Measurements from ENCODE around the gene WDR27.
"Not testable (repeated sequence)": the region's sequence is repeated elsewhere in the genome, so short reads cannot be mapped to it uniquely, and the experiment has no call there.

The WDR27 gene

DNA sequence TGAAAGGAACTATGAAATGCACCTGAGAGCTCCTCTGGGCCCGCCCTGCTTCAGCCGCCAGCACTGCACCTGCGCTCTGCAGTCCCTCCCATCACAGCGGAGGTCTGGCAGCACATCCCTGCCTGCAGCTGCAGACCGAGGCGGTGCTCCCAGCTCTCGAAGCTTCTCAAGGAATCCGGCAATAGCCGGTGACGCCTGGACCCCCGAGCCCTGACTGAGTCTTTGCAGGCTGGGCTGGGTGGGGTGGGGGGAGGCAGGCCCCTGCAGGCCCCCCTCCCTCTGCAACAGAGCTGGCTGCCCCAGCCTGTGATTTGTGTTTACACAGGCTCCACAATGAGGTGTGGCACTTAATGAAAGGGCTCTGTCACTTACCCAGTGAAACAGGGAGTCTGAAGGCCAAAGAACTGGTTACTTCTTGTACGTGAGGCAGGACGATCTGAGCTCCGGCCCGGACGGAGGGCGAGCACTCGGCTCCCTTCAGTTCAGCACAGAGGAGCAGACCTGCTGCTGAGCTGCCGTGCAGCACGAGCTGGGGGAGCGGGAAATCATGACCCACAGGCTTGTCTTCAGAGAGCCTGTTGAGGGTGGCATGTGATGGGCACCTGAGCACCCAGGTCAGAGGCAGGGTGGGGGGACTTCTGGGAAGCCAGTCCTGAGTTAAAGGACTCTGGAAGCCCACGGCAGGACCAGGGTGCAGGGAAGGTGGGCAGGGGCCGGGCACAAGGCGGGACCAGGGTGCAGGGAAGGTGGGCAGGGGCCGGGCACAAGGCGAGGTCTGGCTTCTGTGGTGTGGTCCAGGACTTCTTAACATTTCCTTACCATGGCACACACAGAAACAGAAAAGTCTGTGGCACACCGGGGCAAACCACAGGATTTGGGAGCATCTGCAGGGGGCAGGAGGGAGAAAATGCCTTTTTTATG, 255.9 kb downstream of the WDR27 start:
- no peak for DNase-seq (ENCODE audit: low read depth in 2 of 2)

DNA sequence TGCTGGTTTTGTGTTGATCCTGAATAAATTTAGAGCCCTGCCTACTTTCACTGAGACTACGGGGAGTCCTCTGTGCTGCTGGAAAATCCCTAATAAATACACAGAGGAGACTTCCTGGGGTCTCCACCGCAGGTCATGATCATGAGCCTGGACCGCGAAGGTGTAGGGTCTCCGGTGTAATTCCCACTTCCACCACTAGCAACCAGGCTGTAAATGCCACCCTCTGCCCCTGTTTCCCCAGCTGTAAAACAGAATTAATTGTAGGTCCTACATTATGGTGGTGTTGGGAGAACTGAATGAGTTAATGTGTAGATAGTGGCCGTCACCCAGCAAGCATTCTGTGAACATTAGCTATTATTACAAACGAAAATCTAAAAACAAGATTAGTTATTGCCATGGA, 256.6 kb downstream of the WDR27 start:
- no peak for DNase-seq (ENCODE audit: low read depth in 2 of 2)

DNA sequence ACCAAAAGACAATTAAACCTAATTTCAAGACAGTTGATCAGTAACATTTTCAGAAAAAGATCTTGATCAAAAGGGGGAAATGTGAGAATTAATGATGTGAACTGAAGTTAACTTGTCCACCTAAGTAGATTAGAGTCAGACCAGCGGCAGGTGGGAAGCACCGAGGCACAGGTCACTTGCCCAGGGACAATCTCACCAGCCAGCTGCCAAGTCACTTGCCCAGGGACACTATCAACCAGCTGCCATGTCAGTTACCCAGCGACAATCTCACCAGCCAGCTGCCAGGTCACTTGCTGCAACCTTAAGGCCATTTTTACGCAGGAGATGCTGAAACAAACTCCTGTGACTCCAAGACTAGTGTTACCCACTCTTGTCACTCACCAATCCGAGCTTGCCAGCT, 260.5 kb downstream of the WDR27 start:
- no peak for DNase-seq (ENCODE audit: low read depth in 2 of 2)

DNA sequence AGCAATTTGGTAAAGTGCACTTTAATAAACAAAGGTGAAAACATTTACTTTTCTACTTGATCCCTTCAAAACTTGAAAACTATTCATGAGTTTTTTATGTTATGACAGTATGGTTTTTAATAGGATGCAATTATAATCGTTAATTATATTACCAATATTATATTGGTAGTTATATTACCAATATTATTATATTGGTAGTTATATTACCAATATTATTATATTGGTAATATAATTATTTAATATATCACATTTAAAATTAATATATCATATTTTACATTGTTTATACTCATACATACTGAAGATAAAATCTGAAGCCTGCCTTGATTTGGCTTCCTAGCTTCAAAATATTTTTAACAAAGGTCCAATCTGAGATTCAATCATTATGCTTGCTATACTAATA, 262.1 kb downstream of the WDR27 start:
- no peak for DNase-seq (ENCODE audit: low read depth in 2 of 2)

DNA sequence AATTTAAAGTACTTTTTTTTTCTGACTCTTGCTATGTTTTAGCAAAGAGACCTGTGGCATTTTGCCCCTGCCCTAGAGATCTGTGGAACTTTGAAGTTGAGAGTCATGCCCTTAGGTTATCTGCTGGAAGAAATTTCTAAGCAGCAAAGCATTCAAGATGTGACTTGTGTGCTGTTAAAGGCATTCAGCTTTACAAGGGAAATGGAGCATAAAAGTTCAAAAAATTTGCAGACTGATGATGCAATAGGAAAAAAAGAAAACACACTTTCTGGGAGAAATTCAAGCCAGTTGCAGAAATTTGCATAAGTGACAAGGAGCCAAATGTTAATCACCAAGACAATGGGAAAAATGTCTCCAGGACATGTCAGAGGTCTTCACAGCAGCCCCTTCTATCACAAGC, 267.3 kb downstream of the WDR27 start:
- not testable (repeated sequence) for DNase-seq (ENCODE audit: low read depth in 2 of 2)

DNA sequence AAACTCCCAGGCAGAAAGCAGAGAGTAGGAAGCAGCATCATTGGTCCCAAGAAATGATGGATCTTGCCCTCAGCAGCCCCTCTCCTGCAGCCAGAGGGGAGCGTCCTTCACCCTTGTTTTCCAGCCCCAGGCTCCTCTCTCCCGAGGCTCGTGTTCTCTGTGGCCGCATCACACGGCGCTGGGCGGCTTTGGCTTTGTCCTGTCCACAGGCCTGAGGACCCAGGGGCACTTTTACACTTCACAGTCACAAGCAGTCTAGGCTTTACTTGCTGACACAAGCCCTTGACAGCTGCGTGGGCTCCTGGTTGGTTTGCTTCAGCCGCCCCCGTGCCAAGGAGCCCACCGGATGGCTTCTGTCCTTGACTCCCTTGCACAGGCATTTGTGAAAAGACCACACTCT, 272.8 kb downstream of the WDR27 start:
- DNase-seq (ENCODE audit: low read depth in 2 of 2) = no peak

DNA sequence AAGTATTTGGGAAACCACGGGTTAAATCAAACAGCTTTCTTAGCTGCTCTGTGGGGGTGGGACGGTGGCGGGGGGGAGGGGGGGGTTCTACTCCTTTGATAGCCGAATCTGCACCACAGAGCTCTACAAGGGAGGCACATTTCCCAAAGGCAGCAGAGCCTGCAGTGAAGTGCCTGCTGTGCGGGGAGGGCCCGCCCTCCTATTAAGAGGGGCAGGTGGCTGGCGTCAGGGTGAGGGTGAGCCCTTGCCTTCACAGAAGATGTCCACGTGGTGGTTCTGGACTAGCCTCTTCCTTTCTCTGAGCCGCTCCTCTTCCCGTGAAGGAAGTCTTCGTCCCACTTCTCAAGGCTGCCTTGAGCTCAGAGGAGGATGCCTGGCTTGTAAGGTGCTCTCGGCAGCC, 273.3 kb downstream of the WDR27 start:
- DNase-seq (ENCODE audit: low read depth in 2 of 2) = no peak

DNA sequence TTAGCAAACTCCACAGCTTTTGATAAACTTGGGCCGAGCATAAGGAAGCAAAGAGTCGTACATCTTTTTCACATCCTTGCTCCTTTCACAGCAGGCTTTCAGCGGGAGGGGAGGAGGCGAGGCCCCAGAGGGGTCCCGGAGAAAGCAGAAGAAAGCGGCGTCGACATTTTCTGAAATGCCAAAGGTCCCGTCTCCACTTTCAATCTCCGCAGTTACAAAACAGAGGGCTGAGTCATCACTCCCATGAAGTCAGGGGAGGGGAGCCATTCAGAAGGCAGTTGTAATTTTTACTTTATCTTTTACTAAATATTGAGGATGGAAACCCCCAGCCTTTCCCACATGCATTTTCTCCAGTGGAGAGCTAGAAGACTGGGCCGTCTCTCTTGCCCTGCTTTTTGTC, 274.0 kb downstream of the WDR27 start:
- no peak for DNase-seq (ENCODE audit: low read depth in 2 of 2)

DNA sequence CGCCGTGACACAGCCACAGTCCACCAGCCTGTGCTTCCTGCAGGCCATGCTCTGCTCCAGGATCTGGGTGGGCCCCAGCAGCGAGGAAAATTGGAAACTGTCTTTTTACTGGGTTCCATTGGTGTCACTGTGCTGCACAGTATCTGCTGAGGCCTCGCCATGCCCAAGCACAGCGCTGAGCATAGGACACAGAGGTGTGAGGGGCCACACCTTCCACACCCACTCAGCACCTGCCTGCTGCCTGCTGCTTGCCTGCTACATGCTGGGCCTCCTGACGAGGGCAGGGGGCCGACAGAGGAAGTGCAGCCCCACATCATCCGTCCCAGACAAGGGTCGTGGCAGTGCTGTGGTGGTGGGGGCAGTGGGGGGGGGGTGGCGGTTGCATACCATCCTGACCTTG, 275.2 kb downstream of the WDR27 start:
- DNase-seq (ENCODE audit: low read depth in 2 of 2) = no peak

DNA sequence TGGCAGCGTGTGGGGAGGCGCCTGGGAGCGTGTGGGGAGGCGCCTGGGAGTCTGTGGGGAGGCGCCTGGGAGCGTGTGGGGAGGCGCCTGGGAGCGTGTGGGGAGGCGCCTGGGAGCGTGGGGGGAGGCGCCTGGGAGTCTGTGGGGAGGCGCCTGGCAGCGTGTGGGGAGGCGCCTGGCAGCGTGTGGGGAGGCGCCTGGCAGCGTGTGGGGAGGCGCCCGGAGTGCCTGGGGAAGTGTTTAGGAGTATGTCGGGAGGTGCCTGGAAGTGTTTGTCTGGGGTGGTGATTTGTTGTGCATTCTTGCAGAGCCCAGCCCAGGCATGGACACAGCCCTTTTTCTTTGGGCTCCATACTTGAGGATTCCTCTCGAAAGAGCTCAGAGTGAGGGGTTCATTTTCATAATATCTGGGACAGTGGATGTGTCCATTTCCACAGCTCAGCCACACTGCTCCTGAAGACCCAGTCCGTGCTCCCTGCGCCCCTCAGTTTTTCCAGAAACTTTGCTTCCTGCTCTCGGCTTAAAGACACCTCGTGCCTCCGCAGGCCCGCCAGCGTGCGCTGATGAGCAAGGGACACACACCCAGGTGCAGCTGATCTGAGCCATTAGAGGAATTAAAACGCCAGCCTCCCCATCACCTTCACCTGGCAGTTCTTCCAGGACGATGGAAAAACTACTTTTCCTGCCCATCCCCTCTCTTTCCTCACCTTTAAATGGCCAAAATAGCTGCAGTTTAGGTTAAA, 276.0 kb downstream of the WDR27 start:
- DNase-seq (ENCODE audit: low read depth in 2 of 2) = peak in 1 of 2 donors; percentile 6

DNA sequence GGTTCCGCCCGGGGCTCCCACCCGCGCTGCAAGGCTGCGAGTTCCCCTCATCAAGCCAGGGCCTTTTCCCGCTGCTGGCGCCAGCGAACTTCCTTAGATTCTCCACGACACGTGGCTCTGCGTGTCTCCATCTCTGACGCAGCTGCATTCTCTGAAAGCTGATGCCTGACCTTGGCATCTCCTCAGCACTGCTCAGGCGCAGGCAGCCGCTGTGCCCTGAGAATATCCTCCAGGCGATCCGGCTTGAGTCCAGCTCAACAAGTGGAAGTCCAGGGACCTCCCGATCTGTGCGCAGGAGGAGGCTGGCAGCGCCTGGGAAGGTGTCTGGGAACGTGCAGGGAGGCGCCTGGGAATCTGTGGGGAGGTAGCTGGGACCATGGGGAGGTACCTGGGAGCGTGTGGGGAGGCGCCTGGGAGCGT, 277.0 kb downstream of the WDR27 start:
- DNase-seq (ENCODE audit: low read depth in 2 of 2) = no peak

DNA sequence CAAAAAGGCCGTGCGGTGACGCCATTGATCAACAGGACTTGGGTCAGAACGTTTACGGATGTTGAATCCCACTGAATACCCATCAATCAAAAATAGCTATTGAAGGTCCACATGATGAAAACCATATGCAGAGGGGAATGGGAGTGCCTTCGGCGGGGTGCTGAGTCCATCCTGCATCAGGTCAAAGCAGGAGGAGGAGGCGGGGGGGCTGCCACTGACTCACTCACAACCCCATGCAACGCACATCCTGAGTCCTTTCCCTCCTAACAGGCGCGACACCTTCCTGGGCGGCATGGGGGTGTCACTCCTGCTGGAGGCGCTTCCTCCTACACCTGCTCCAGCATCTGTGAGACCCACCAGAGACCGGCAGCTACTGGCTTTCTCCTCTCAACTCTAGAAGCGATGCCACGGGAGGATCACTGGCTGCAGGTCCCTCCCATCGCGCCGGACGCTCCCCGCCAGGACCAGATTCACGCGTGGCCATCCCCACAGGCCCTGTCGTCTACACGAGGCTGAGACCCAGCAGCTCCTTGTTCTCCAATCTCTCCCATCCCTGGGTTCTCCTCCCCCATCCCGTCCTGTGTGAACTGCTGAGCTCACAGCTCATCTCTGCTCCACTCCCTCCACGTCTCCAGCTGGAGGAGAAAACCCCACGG, 277.6 kb downstream of the WDR27 start:
- no peak for DNase-seq (ENCODE audit: low read depth in 2 of 2)

DNA sequence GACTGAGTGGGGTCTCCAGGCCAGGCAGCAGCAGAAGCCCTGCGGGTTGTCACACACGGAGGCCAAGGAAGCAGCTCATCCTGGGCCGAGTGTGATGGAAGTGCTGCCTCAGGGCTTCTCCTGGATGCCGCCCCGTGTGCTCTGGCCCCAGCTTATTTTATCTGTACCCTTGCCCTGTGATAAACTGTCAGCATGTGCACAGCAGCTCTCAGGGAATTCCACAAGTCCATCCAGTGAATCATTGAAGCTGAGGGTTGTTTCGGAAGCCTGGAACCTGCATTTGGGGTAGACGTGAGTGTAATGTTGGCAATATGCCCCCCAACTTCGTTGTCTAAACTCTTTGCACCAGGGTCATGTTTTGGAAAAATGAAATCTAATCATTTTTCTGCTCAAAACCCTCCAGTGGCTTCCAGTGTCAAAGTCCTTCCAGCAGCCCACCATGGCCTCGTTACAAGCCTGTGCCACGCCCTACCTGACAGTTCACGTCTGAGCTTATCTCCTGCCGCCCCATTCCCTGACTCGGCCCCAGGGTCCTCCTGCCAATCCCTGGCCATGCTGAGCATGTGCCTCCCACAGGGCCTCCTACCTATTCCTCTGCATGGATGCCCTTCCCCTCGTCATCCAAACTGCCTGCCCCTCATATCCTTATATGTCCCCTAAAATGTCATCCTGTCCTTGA, 280.1 kb downstream of the WDR27 start:
- no peak for DNase-seq (ENCODE audit: low read depth in 2 of 2)

DNA sequence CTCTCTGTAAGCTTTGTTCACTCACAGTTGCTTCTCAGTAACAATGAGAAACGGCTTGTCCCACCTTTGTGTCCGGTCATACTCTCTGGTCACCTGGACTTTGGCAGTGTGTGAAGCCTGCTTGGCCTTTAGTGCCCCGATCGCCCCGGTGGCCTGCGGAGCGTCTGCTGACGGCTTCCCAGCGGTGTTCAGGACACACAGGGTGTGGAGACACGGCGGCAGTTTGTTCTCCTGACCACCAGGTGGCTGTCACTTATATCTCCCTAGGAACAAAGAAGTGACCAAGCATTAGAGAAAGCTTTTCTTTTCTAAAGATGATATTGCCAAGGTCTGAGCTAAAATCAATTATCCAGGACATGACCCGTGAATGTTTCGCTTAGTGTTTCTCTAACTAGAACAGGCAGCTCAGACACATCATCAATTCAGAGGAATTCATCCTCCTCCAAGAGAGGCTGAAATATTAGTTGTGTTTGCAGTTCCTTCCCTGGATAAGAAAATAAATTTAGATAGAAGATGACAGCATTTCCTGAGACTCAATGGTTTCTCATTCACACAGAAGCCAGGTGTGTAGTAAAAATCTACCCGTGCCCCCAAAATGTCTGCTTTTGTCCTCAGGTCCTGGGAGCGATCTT, 280.8 kb downstream of the WDR27 start:
- no peak for DNase-seq (ENCODE audit: low read depth in 2 of 2)

DNA sequence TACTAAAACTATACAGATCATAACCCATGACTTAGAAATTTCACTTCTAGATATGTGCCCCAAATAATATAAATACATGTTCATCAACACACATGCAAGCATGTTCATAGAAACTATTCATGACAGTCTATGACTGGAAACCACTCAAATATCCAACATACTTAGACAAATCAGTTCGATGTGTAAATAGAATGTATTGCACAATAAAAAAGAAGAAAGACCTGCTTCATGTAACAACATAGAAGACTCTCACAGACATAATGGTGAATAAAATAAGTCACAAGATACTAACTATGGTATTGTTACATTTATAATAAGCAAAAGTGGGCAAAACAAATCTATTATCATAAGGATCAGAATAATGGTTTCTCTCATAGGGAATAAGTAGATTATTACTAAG, 284.7 kb downstream of the WDR27 start:
- DNase-seq (ENCODE audit: low read depth in 2 of 2) = no peak

DNA sequence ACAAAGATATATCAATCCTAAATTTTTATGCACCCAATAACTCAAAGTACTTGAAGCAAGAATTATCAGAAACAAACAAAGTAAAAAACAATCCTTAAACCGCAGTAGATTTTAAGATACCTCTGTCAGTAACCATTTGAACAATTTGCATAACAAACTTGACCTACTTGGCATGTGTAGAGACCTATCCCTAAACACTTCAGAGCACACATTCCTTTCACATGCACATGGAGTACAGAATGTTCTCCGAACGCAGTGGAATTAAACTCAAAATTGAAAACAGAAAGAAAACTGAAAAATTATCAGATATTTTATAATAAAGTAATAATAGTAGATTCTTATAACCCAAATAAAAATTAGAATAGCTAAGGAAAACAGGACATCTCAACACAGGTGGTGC, 285.6 kb downstream of the WDR27 start:
- no peak for DNase-seq (ENCODE audit: low read depth in 2 of 2)

DNA sequence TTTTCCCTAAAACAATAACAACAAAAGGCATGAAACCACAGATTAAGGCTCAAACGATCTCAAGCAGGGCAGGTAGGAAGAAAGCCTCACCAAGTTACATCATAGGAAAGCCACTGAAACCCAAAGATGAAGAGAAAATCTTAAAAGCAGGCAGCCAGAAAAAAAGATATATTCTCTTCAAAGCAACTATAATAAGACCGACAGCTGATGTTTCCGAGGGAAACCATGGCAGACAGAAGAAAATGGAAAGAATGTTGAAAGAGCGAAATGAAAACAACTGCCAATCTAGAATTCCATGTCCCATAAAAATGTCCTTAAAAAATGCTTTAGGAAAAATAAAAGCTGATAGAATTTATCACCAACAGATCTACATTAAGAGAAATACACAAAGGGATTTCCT, 286.6 kb downstream of the WDR27 start:
- DNase-seq (ENCODE audit: low read depth in 2 of 2) = no peak

DNA sequence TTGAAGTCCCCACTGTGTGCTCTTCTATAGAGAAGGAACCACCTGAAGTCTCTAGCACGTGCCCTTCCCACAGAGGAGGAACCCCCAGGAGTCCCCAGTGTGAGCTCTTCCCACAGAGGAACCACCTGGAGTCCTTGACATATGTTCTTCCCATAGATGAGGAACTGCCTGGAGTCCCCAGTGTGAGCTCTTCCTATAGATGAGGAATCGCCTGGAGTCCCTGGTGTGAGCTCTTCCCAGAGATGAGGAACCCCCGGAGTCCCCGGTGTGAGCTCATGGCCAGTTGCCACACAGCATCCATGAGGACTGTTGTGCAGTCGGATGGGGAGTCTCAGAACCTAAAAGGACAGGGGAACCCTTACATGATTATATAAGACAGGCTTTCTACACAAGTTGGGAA, 290.1 kb downstream of the WDR27 start:
- no peak for DNase-seq (ENCODE audit: low read depth in 2 of 2)

DNA sequence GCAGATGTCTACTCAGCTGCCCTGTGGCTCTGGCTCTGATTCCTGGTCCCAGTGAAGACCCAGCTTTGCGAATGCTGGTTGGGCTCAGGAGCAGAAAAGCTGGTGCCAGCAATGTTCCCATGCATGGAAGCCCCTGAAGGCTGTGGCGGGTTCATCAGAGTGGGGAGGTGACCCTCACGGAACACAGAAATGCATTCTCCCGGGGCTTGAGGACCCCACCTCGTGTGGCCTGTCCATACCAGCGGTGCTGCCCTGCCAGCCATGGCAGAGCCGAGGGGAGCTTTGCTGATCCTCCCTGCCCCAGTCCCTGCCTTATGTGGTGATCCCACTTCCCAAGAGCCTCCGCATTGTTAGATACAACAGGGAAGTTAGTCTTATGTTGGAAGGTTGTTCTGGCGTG, 290.5 kb downstream of the WDR27 start:
- DNase-seq (ENCODE audit: low read depth in 2 of 2) = no peak

DNA sequence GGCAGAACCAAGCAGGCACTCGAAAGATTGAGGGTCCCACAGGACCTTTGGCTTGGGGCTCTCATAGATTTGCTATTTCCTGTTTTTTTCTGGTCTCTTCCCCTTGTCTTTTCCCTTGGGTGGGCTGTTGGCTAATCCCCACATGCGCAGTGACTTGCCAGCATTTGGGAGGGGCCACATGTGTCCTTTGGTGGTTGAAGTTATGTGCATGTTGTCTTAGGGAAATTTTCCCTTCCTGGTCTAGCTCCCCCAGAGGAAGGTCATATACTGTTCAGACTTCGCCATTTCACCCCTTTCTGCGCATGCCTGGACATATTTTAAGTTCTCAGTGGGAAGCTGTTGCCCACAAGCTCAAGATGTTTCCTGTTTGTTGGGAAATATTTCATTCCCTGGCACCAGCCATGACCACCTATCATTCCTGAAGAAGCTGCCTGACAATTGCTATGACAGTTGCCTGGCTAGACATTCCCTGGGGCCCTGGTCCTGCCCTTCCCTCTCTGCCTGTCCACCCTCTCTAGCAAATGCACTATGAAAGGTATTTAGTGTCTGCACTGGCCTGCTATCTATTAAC, 292.0 kb downstream of the WDR27 start:
- DNase-seq (ENCODE audit: low read depth in 2 of 2) = no peak

DNA sequence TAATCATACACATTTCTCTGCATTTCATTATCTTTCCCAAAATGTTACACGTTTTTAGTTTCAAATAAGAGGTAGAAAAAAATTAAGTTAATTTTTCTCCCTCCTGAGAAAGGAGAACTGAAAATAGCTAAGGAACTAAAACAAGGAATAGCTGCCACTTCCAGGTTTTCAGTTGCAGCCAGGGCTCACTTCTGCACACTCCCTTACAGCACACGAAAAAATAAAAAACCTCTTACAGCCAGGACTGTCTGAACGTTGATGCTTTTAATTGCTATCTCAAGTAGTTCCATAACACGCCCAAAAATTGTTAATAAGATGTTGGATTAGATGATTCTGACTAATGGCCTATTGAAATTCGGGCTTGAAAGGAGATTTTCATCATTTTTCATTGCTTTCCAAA, 294.5 kb downstream of the WDR27 start:
- DNase-seq (ENCODE audit: low read depth in 2 of 2) = no peak

All from stimulated activated CD8-positive, alpha-beta memory T cell treated with anti-CD3 and anti-CD28 coated beads, Interleukin-15, amount 100 ng/mL, for 48 hours (primary cell).